ENCODE data around the gene ATP9A. TPM values are rescaled to one million over a fixed set of nuclear protein-coding genes. Genes with fewer than 3 reads are reported as not detected.

Gene ATP9A
- total and polyA plus RNA-seq, 2 donors (not counting 3 experiments of a cell fraction or from before 2014, with no cell fraction given): 20.9 to 41.5 TPM

DNA sequence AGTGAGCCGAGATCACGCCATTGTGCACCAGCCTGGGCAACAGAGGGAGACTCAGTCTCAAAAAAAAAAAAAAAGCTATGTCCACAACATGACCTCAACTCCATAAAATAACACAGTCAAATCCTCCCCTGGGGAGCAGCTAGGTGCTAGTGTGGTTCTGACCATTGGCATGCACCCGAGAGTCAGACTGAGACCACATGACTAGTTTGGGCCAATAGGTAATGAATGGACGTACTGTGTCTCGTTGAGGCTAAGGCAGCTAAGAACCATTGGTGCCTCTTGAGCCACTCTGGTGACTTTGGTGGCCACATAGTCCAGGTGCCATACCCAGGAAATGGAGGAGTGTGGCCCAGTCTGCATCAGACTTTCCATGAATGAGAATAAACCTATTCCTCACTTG lies 40.3 kb downstream of the ATP9A start:
- intact Hi-C loops (cut with micrococcal nuclease): no loop called here
- H3K4me2 ChIP-seq (ENCODE audit: insufficient read depth, low read length): no peak overlapping the region
- H3K4me3 ChIP-seq (replicated peaks in 1 of 3; ENCODE audit: insufficient read depth in 1 of 3, low read depth in 1 of 3, low read length in 3 of 3): no peak overlapping the region
- no peaks in the 10 kb centered on the region for H3K9me3 ChIP-seq (replicated peaks; ENCODE audit: control insufficient read depth, insufficient read depth, low read length)
- no peaks in the 10 kb centered on the region for H3K27me3 ChIP-seq (ENCODE audit: control insufficient read depth in 2 of 2, insufficient read depth in 2 of 2, low read length in 2 of 2)
- no peak overlapping the region for H3K27ac ChIP-seq (ENCODE audit: insufficient read depth, low read depth, low read length)
- FAIRE-seq (no peak), DNase-seq (ENCODE audit: low read depth, low spot score) (no peak)
- no peaks in the 10 kb centered on the region for H3K4me1 ChIP-seq (ENCODE audit: control insufficient read depth, extremely low read depth, insufficient read depth, low read length)
- ChIA-PET CTCF (interaction anchor here (1.3 to 1.7 kb wide), 2 partner anchors 27 kb away, joined by 3 to 9 read pairs; no protein-coding TSS in a partner anchor), POLR2A (no interaction called here)
- H4K20me1 ChIP-seq (replicated peaks; ENCODE audit: control insufficient read depth, extremely low read depth, insufficient read depth, low read length): no peaks in the 10 kb centered on the region
- BruUV-seq (replicated peaks): no TSS peak
- H2AFZ ChIP-seq (ENCODE audit: low read depth, low read length): no peak overlapping the region
- TF ChIP-seq POLR2A (IDR thresholded peaks at IDR 0.05; ENCODE audit: low read depth, low read length) (no peak), FOS (IDR thresholded peaks at IDR 0.05; ENCODE audit: borderline replicate concordance, insufficient read depth, low read length) (no peak), MYC (IDR thresholded peaks at IDR 0.05; ENCODE audit: low read depth, low read length) (no peak), MAX (IDR thresholded peaks at IDR 0.05; ENCODE audit: insufficient read depth, insufficient read length) (no peak), JUN (IDR thresholded peaks at IDR 0.05; ENCODE audit: borderline replicate concordance, insufficient read depth, insufficient read length, low read depth) (no peak), POLR2AphosphoS5 (IDR thresholded peaks at IDR 0.05; ENCODE audit: insufficient read depth, low read depth, low read length) (no peak), GATA2 (IDR thresholded peaks at IDR 0.05; ENCODE audit: insufficient read depth, insufficient read length, low read depth, low read length) (no peak), EZH2 (IDR thresholded peaks at IDR 0.05; ENCODE audit: borderline replicate concordance, low read depth, low read length, severe bottlenecking) (no peak)
- TF ChIP-seq, protein P1, sequence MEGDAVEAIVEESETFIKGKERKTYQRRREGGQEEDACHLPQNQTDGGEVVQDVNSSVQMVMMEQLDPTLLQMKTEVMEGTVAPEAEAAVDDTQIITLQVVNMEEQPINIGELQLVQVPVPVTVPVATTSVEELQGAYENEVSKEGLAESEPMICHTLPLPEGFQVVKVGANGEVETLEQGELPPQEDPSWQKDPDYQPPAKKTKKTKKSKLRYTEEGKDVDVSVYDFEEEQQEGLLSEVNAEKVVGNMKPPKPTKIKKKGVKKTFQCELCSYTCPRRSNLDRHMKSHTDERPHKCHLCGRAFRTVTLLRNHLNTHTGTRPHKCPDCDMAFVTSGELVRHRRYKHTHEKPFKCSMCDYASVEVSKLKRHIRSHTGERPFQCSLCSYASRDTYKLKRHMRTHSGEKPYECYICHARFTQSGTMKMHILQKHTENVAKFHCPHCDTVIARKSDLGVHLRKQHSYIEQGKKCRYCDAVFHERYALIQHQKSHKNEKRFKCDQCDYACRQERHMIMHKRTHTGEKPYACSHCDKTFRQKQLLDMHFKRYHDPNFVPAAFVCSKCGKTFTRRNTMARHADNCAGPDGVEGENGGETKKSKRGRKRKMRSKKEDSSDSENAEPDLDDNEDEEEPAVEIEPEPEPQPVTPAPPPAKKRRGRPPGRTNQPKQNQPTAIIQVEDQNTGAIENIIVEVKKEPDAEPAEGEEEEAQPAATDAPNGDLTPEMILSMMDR (IDR thresholded peaks at IDR 0.05; ENCODE audit: extremely low read depth in 1 of 2, insufficient read depth in 1 of 2, low read depth in 1 of 2, low read length in 2 of 2): no peak
- dilution Hi-C loops (cut with MboI; ENCODE audit: extremely low pct_ligation_motif_present, low sequenced_read_pairs): no loop called here
- H3K79me2 ChIP-seq (ENCODE audit: control insufficient read depth, insufficient read depth, low read length): no peaks in the 10 kb centered on the region
- H3K9me1 ChIP-seq (replicated peaks; ENCODE audit: control insufficient read depth, extremely low read depth, insufficient read depth, low read length): no peaks in the 10 kb centered on the region
- H3K36me3 ChIP-seq (ENCODE audit: control insufficient read depth in 2 of 2, extremely low read depth in 1 of 2, insufficient read depth in 2 of 2, low read length in 2 of 2): peaks cover 0 to 2% of the 10 kb centered on the region in 2 experiments
- H3K9ac ChIP-seq (replicated peaks; ENCODE audit: extremely low read depth, insufficient read depth, low read length): no peak overlapping the region
